Motor neuron (in vitro differentiated cells): ENCODE data around the gene HPCAL1. TPM values are rescaled to one million over a fixed set of nuclear protein-coding genes. Genes with fewer than 3 reads are reported as not detected.

ENCODE experiments used
- ATAC-seq, 8 experiments: fragments of 200-7000 bp; cut with Tn5 transposase; replicated peaks in 6 of 8; 2 replicates each; pipeline ENCODE4 v1.8.0; 2021; ENCODE audit warnings: mild to moderate bottlenecking in 8 of 8, moderate library complexity in 8 of 8
- H3K27ac ChIP-seq, 2 donors: fragments of 250-450 bp; sonication (Bioruptor Pico); 2 replicates each; pipeline ENCODE4 v1.9.0; 2021; ENCODE audit warnings: antibody characterized with exemption in 2 of 2, mild to moderate bottlenecking in 2 of 2, moderate library complexity in 1 of 2
- H3K4me1 ChIP-seq, 2 donors: fragments of 250-450 bp; sonication (Bioruptor Pico); replicated peaks in 1 of 2; 2 replicates each; pipeline ENCODE4 v1.6.1; 2021; ENCODE audit warnings: antibody characterized with exemption in 2 of 2, mild to moderate bottlenecking in 2 of 2, moderate library complexity in 1 of 2
- H3K4me3 ChIP-seq, 5 donors: fragments of 250-450 bp; sonication (Bioruptor Pico); 2 replicates each; pipeline ENCODE4 v1.9.0; 2021; ENCODE audit warnings: antibody characterized with exemption in 5 of 5, mild to moderate bottlenecking in 5 of 5, moderate library complexity in 4 of 5
- WGBS, 10 experiments: fragments of 450-650 bp; shearing (Covaris generic); methylation state at CpG; one replicate each; pipeline ENCODE4 v1.0.0; 2022; 5-methylcytosine and 5-hydroxymethylcytosine counted together
- in situ Hi-C, 9 experiments: fragments of 400-800 bp; cut with MboI; loops; one replicate each; pipeline ENCODE4 v1.15.0; 2021; ENCODE audit warnings: low sequenced_read_pairs in 9 of 9, low pct_unique_long_range_greater_than_20kb in 2 of 9; ENCODE audit not compliant: unreplicated experiment in 9 of 9
- total RNA-seq, 8 experiments: library from RNA; unstranded; fragments of 300-600 nt; gene quantifications; 2 replicates each; pipeline versions ENCODE4 v1.2.3 to v1.2.4, GENCODE V29; 2022

Gene HPCAL1
- total RNA-seq, 8 experiments from 2014 or later, result 19.0 to 43.2 (median 24.9) TPM

- Histone ChIP-seq H3K4me1 (peaks cover 0 to 3% of the 10 kb centered on the region in 2 donors), H3K27ac (no peak overlapping the region), H3K4me3 (no peak overlapping the region)
- whole genome bisulfite sequencing, 10 experiments, result 60 to 96% (median 83%) methylated on average over 1 to 6 of the region's 6 CpGs; no CpG with 5 or more reads in 2 of the 10 experiments
- peak in 2 of 8 experiments; percentile 19 to 59 for ATAC-seq
- in situ Hi-C loops, result loop anchor here in 1 of 9 experiments (25.0 kb wide), 1 partner anchor 179 kb away; no protein-coding TSS in a partner anchor
Measured at GRCh38 chr2:10316336-10316735, 13.6 kb downstream of the HPCAL1 start.

GRCh38 chr2:10316860-10317259 lies 14.2 kb downstream of the HPCAL1 start:
- Histone ChIP-seq H3K4me3 (no peak overlapping the region), H3K4me1 (peaks cover 0 to 2% of the 10 kb centered on the region in 2 donors), H3K27ac (no peak overlapping the region)
- 67 to 95% (median 87%) methylated on average over 1 to 6 of the region's 7 CpGs for WGBS, 10 experiments
- in situ Hi-C loops, result loop anchor here in 1 of 9 experiments (25.0 kb wide), 1 partner anchor 180 kb away; no protein-coding TSS in a partner anchor
- ATAC-seq, result no peak

DNA sequence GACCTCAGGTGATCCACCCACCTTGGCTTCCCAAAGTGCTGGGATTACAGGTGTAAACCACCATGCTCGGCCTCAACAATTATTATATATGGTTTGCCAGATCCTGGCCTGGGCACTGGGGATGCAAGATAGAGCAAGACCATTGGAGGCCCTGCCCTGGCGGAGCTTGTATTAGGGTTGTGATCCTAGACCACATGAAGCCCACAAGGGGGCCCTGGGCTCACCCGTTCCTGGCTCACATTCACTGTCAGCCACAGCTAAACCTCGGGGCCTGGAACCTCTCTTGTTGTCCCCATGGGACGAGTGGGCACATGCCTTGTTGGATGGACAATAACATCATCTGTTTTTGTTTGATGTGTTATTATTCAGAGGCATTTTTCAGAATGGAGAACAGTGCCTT lies 14.9 kb downstream of the HPCAL1 start:
- ATAC-seq, result no peak
- Histone ChIP-seq H3K4me1 (peaks cover 0 to 2% of the 10 kb centered on the region in 2 donors), H3K4me3 (no peak overlapping the region), H3K27ac (no peak overlapping the region)
- WGBS, 10 experiments, result 58 to 100% (median 85%) methylated on average over 1 to 4 of the region's 5 CpGs; no CpG with 5 or more reads in 3 of the 10 experiments
- in situ Hi-C loops, result loop anchor here in 1 of 9 experiments (25.0 kb wide), 1 partner anchor 180 kb away; no protein-coding TSS in a partner anchor

GRCh38 chr2:10318345-10318744 lies 15.6 kb downstream of the HPCAL1 start:
- H3K27ac ChIP-seq, result no peak overlapping the region
- ATAC-seq, result no peak
- H3K4me1 ChIP-seq, result peaks cover 0 to 2% of the 10 kb centered on the region in 2 donors
- WGBS, 10 experiments, result 88 to 100% (median 95%) methylated on average over 4 to 10 of the region's 13 CpGs; no CpG with 5 or more reads in 5 of the 10 experiments
- in situ Hi-C loops, result loop anchor here in 1 of 9 experiments (25.0 kb wide), 1 partner anchor 181 kb away; no protein-coding TSS in a partner anchor
- H3K4me3 ChIP-seq, result no peak overlapping the region

DNA sequence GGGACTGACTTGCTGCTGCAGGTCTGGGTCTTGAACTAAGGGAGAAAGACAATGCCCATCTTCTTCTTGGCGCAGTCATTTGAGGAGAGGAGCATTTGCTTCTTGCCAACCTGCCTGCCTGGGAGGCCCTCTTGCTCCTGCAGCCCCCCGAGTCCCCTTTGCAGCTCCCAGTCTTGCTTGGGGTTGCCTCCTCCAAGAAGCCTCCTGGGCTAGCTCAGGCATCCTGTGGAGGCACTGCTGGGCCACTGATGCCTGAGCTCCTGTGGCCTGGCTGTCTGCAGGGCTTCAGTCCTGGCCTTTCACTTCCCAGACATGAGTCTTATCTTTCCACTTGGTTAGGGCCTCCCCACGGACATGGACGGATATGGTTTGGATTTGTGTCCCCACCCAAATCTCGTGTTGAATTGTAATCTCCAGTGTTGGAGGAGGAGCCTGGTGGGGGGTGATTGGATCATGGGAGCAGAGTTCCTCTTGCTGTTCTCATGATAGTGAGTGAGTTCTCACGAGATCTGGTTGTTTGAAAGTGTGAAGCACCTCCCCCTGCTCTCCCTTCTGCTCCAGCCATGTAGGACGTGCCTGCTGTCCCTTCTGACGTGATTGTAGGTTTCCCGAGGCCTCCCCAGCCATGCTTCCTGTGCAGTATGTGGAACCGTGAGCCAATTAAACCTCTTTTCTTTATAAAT lies 17.3 kb downstream of the HPCAL1 start:
- no peak overlapping the region for H3K4me3 ChIP-seq
- ATAC-seq, result peak in 4 of 8 experiments; percentile 18 to 58 (median 42)
- in situ Hi-C loops, result loop anchor here in 1 of 9 experiments (25.0 kb wide), 1 partner anchor 183 kb away; no protein-coding TSS in a partner anchor
- WGBS, 10 experiments, result 53 to 100% (median 92%) methylated on average over 1 to 5 of the region's 10 CpGs; no CpG with 5 or more reads in 2 of the 10 experiments
- H3K4me1 ChIP-seq, result peaks cover 9% of the 10 kb centered on the region in 2 donors
- H3K27ac ChIP-seq, result no peak overlapping the region

- Histone ChIP-seq H3K4me1 (peaks cover 9% of the 10 kb centered on the region in 2 donors), H3K4me3 (no peak overlapping the region), H3K27ac (no peak overlapping the region)
- in situ Hi-C loops, result loop anchor here in 1 of 9 experiments (25.0 kb wide), 1 partner anchor 183 kb away; no protein-coding TSS in a partner anchor
- 90 to 100% (median 98%) methylated on average over 1 to 4 of the region's 4 CpGs; no CpG with 5 or more reads in 2 of the 10 experiments for WGBS, 10 experiments
- ATAC-seq, result no peak
Measured at GRCh38 chr2:10320575-10320931, 17.8 kb downstream of the HPCAL1 start.

DNA sequence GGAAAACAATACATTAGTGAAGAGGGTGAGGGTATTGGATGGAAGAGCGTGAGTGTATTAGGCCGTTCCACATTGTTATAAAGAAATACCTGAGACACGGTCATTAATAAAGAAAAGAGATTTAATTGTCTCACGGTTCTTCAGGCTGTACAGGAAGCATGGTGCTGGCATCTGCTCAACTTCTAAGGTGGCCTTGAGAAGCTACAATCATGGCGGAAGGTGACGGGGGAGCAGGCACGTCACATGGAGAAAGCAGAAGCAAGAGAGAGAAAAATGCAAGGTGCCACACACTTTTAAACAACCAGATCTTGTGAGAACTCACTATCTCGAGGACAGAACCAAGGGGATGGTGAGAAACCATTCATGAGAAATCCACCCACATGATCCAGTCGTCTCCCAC lies 18.2 kb downstream of the HPCAL1 start:
- H3K27ac ChIP-seq, result no peak overlapping the region
- in situ Hi-C loops, result loop anchor here in 1 of 9 experiments (25.0 kb wide), 1 partner anchor 184 kb away; no protein-coding TSS in a partner anchor
- no peak overlapping the region for H3K4me3 ChIP-seq
- no peak for ATAC-seq
- WGBS, 10 experiments, result 73 to 100% (median 95%) methylated on average over 1 to 9 of the region's 9 CpGs
- peaks cover 9% of the 10 kb centered on the region in 2 donors for H3K4me1 ChIP-seq

DNA sequence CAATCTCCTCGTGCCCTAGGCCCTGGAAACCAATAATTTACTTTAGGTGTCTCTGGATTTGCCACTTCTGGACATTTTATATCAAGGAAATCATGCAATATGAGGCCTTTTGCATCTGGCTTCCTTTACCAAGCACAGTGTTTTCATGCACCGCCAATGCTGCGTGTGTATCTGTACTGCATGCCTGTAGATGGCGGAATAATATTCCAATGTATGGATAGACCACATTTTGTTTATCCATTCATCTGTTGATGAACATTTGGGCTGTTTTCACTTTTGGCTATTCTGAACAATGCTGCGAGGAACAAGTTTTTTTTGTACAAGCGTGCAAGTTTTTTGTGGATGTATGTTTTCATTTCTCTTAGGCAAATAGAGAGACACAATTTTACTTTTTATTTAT lies 18.9 kb downstream of the HPCAL1 start:
- H3K4me3 ChIP-seq, result no peak overlapping the region
- no peak overlapping the region for H3K27ac ChIP-seq
- in situ Hi-C loops, result loop anchor here in 1 of 9 experiments (25.0 kb wide), 1 partner anchor 184 kb away; no protein-coding TSS in a partner anchor
- ATAC-seq, result no peak
- H3K4me1 ChIP-seq, result peaks cover 7 to 9% of the 10 kb centered on the region in 2 donors
- WGBS, 10 experiments, result 83 to 100% (median 96%) methylated on average over 2 to 6 of the region's 6 CpGs

DNA sequence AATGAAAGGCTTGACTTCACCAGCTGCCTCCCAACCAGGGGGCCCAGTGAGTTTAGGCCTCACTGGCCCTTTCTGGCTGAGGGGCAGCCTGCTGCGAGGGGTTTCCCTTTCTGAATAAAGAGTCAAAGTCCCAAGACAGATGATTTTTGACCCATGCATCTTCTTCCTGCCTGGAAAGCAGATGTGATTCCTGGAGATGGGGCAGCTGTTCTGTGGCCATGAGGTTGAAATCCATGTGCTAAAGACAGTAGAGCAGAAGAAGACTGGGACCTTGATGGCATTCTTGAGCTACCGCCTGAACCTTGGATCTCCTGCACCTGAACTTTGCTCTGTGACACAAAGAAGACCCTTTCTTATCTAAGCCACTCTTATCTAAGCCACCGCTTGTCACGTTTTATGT lies 19.8 kb downstream of the HPCAL1 start:
- in situ Hi-C loops, result loop anchor here in 1 of 9 experiments (25.0 kb wide), 1 partner anchor 185 kb away; no protein-coding TSS in a partner anchor
- Histone ChIP-seq H3K4me3 (no peak overlapping the region), H3K27ac (no peak overlapping the region), H3K4me1 (peaks cover 7 to 9% of the 10 kb centered on the region in 2 donors)
- ATAC-seq, result no peak
- WGBS, 10 experiments, result 80 to 100% (median 93%) methylated on average over 1 to 3 of the region's 4 CpGs; no CpG with 5 or more reads in 4 of the 10 experiments

DNA sequence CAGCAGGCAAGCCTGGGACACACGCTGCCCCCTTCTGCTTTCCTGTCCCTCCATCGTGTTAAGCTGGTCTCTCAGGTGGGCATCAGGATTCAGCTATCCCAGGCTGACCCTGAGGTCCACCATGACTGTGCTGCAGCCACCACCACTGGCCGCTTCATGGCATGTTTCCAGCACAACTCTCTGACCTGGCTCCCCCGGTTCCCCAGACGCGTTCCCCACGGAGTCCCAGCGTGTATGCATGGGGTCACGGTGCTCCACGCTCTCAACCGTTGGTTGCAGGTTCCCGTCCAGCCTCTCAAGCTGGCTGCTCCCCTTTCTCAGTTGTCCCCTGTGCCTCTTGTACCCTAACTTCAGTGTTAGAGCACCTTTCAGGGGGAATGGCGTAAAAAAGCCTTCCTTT lies 20.3 kb downstream of the HPCAL1 start:
- in situ Hi-C loops, result loop anchor here in 1 of 9 experiments (25.0 kb wide), 1 partner anchor 186 kb away; no protein-coding TSS in a partner anchor
- H3K4me3 ChIP-seq, result no peak overlapping the region
- no peak overlapping the region for H3K27ac ChIP-seq
- WGBS, 10 experiments, result 70 to 100% (median 97%) methylated on average over 1 to 9 of the region's 13 CpGs; no CpG with 5 or more reads in 4 of the 10 experiments
- no peak for ATAC-seq
- H3K4me1 ChIP-seq, result peaks cover 7 to 9% of the 10 kb centered on the region in 2 donors

- WGBS, 10 experiments, result 80 to 100% (median 92%) methylated on average over 1 to 5 of the region's 5 CpGs; no CpG with 5 or more reads in 1 of the 10 experiments
- H3K4me3 ChIP-seq, result no peak overlapping the region
- H3K27ac ChIP-seq, result no peak overlapping the region
- peaks cover 7 to 9% of the 10 kb centered on the region in 2 donors for H3K4me1 ChIP-seq
- in situ Hi-C loops, result loop anchor here in 1 of 9 experiments (25.0 kb wide), 1 partner anchor 186 kb away; no protein-coding TSS in a partner anchor
- no peak for ATAC-seq
Measured at GRCh38 chr2:10323535-10323934, 20.8 kb downstream of the HPCAL1 start.

DNA sequence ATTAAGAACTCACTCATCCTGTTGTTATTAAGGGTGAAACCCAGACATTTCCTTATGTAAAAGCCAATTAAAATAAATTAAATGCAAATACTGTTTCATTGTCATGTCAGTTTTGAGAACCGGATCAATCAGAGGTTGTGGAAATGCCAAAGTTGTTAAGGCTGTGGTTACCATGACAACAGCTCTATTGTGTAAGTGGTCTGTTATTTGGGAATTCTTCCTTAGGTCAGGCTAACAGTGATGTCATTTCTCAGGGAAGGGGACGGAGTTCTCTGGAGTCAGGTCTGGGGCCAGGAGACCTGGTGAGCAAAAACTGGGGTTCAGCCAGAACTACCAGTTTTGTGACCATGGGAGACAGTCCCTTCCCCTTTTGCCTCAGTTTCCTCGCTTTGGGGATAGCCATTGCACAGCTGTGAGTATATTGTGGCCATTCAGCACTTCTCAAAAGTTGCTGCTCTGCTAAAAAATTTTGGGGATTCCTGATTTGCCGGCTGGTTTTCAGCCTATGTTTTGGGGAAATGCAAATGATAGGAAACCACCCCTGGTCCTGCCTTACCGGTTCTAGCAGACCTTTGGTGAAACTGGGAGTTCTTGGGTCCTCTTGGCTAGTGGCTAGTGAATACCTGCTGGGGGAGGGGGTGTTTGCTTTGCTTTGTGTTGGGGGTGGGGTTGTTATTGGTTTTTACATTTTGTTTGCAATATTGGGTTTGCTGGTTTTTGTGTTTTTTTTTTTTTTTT lies 21.6 kb downstream of the HPCAL1 start:
- no peak overlapping the region for H3K4me3 ChIP-seq
- peaks cover 7 to 9% of the 10 kb centered on the region in 2 donors for H3K4me1 ChIP-seq
- in situ Hi-C loops, result loop anchor here in 1 of 9 experiments (25.0 kb wide), 1 partner anchor 187 kb away; no protein-coding TSS in a partner anchor
- WGBS, 10 experiments, result 0 to 65% (median 47%) methylated on average over 1 to 4 of the region's 5 CpGs
- peak in 3 of 8 experiments; percentile 25 to 41 (median 26) for ATAC-seq
- no peak overlapping the region for H3K27ac ChIP-seq
